ENCODE data around the gene BAZ2B. TPM values are rescaled to one million over a fixed set of nuclear protein-coding genes. Genes with fewer than 3 reads are reported as not detected.
"Not testable (repeated sequence)": the region's sequence is repeated elsewhere in the genome, so short reads cannot be mapped to it uniquely, and the experiment has no call there.

BAZ2B gene
- total and polyA plus RNA-seq, 4 donors: 21.4 to 139 (median 61.0) TPM

- intact Hi-C loops (cut with DNase I); DNase-seq; ATAC-seq (ENCODE audit: low FRiP score); H3K36me3 ChIP-seq (ENCODE audit: control insufficient read depth in 1 of 2, insufficient read depth in 2 of 2, low read length in 1 of 2); H3K27me3 ChIP-seq (ENCODE audit: control insufficient read depth in 1 of 2, insufficient read depth in 2 of 2, low read length in 1 of 2); H3K4me1 ChIP-seq (ENCODE audit: control insufficient read depth in 1 of 2, insufficient read depth in 2 of 2, low read length in 2 of 2); H3K9me3 ChIP-seq (ENCODE audit: control insufficient read depth, low read length); H3K4me3 ChIP-seq (ENCODE audit: low read length in 2 of 2); H3K27ac ChIP-seq (ENCODE audit: low read depth in 1 of 2, low read length in 2 of 2): not testable (repeated sequence)
- 96 to 98% methylated on average over 5 of the region's 5 CpGs for WGBS, 2 donors
Observed at GRCh38 chr2:159402160-159402559, 214.2 kb downstream of the BAZ2B start.

GRCh38 chr2:159399716-159400415 is 216.5 kb downstream of the BAZ2B start:
- intact Hi-C loops (cut with DNase I): no loop called here
- H3K4me1 ChIP-seq (ENCODE audit: control insufficient read depth in 1 of 2, insufficient read depth in 2 of 2, low read length in 2 of 2): no peaks in the 10 kb centered on the region
- no peaks in the 10 kb centered on the region for H3K36me3 ChIP-seq (ENCODE audit: control insufficient read depth in 1 of 2, insufficient read depth in 2 of 2, low read length in 1 of 2)
- WGBS, 2 donors: 50 to 58% methylated on average over 5 of the region's 5 CpGs
- no peak overlapping the region for H3K27ac ChIP-seq (ENCODE audit: low read depth in 1 of 2, low read length in 2 of 2)
- ATAC-seq (ENCODE audit: low FRiP score) (no peak), DNase-seq (no peak)
- no peaks in the 10 kb centered on the region for H3K9me3 ChIP-seq (ENCODE audit: control insufficient read depth, low read length)
- H3K4me3 ChIP-seq (ENCODE audit: low read length in 2 of 2): no peak overlapping the region
- H3K27me3 ChIP-seq (ENCODE audit: control insufficient read depth in 1 of 2, insufficient read depth in 2 of 2, low read length in 1 of 2): no peaks in the 10 kb centered on the region

DNA sequence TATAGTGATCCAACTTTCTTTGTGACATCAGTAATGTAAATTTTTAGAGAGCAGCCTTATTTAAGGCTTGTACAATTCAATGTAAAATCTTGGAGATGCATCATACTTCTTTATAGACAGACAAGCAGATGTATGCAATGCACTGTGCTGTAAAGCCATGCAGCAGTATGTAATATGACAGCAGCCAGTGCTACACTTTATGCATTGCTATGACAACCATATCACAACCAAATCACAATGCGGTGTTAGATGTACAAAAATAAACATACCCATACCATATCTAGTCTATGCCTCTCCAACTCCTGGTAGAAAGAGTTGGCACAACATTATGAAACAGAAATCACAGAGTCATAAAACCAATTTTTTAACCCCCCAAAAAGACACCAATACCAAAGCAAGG is 219.5 kb downstream of the BAZ2B start:
- intact Hi-C loops (cut with DNase I): no loop called here
- no peak for ATAC-seq (ENCODE audit: low FRiP score)
- Histone ChIP-seq H3K27ac (ENCODE audit: low read depth in 1 of 2, low read length in 2 of 2) (no peak overlapping the region), H3K4me1 (ENCODE audit: control insufficient read depth in 1 of 2, insufficient read depth in 2 of 2, low read length in 2 of 2) (peaks cover 0 to 5% of the 10 kb centered on the region in 2 donors), H3K9me3 (ENCODE audit: control insufficient read depth, low read length) (no peaks in the 10 kb centered on the region), H3K36me3 (ENCODE audit: control insufficient read depth in 1 of 2, insufficient read depth in 2 of 2, low read length in 1 of 2) (no peaks in the 10 kb centered on the region), H3K4me3 (ENCODE audit: low read length in 2 of 2) (no peak overlapping the region), H3K27me3 (ENCODE audit: control insufficient read depth in 1 of 2, insufficient read depth in 2 of 2, low read length in 1 of 2) (no peaks in the 10 kb centered on the region)
- no peak for DNase-seq
- 79 to 80% methylated on average over 1 of the region's 1 CpG for WGBS, 2 donors

DNA sequence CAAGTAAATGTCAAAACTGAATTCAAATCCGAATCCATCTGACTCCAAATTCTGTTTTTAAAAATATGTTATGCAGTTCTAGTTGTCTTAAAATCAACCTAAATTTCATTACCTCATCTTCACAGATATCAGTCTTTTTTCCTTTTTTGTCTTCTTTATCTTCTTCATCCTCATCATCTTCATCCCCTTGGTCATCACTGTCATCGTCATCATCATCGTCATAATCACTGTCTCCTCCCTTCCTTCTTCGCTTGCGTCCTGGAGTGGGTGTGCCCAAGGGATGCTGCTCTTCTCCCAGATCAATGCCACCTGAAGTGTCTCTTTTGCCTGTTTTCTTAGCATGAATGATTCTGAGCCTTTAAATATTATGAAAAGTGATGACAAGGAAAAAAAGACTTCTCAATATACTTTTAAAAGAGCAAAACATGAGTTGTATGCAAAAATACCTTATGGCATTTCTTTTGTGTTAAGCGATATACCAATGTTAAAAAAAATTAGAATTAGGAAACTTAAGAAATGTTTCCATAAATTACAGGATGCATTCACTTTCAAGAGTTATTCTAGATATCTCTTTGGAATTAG is 233.8 kb downstream of the BAZ2B start:
- Histone ChIP-seq H3K36me3 (ENCODE audit: control insufficient read depth in 1 of 2, insufficient read depth in 2 of 2, low read length in 1 of 2) (peaks cover 6 to 7% of the 10 kb centered on the region in 2 donors), H3K27me3 (ENCODE audit: control insufficient read depth in 1 of 2, insufficient read depth in 2 of 2, low read length in 1 of 2) (no peaks in the 10 kb centered on the region), H3K4me3 (ENCODE audit: low read length in 2 of 2) (no peak overlapping the region), H3K4me1 (ENCODE audit: control insufficient read depth in 1 of 2, insufficient read depth in 2 of 2, low read length in 2 of 2) (no peaks in the 10 kb centered on the region), H3K9me3 (ENCODE audit: control insufficient read depth, low read length) (no peaks in the 10 kb centered on the region), H3K27ac (ENCODE audit: low read depth in 1 of 2, low read length in 2 of 2) (no peak overlapping the region)
- ATAC-seq (ENCODE audit: low FRiP score): no peak
- no peak for DNase-seq
- WGBS, 2 donors: 96 to 98% methylated on average over 6 of the region's 6 CpGs
- intact Hi-C loops (cut with DNase I): no loop called here

DNA sequence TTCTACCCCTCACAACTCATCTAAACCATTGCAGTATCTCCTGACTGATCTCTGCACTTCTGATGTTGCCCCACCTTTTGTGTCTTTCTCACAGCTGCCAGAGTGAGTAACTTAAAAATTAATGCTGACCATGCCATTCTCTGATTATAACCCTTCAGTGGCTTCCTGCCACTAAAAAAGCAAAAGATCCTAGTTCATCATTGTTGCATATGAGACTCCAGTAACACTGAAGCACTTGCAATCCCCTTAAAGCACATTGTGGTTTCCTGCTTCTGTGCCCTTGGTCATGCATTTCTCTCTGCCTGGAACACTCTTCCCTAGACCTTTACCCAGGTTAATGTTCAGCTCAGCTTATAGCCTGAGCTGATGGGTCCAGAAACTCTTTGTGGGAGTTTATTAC is 234.8 kb downstream of the BAZ2B start:
- H3K27ac ChIP-seq (ENCODE audit: low read depth in 1 of 2, low read length in 2 of 2): no peak overlapping the region
- no peaks in the 10 kb centered on the region for H3K27me3 ChIP-seq (ENCODE audit: control insufficient read depth in 1 of 2, insufficient read depth in 2 of 2, low read length in 1 of 2)
- intact Hi-C loops (cut with DNase I): no loop called here
- DNase-seq (no peak), ATAC-seq (ENCODE audit: low FRiP score) (no peak)
- no peak overlapping the region for H3K4me3 ChIP-seq (ENCODE audit: low read length in 2 of 2)
- no peaks in the 10 kb centered on the region for H3K9me3 ChIP-seq (ENCODE audit: control insufficient read depth, low read length)
- peaks cover 6 to 7% of the 10 kb centered on the region in 2 donors for H3K36me3 ChIP-seq (ENCODE audit: control insufficient read depth in 1 of 2, insufficient read depth in 2 of 2, low read length in 1 of 2)
- no peaks in the 10 kb centered on the region for H3K4me1 ChIP-seq (ENCODE audit: control insufficient read depth in 1 of 2, insufficient read depth in 2 of 2, low read length in 2 of 2)

- no peak for DNase-seq
- Histone ChIP-seq H3K36me3 (ENCODE audit: control insufficient read depth in 1 of 2, insufficient read depth in 2 of 2, low read length in 1 of 2) (peaks cover 6 to 7% of the 10 kb centered on the region in 2 donors), H3K27ac (ENCODE audit: low read depth in 1 of 2, low read length in 2 of 2) (no peak overlapping the region), H3K4me3 (ENCODE audit: low read length in 2 of 2) (no peak overlapping the region), H3K27me3 (ENCODE audit: control insufficient read depth in 1 of 2, insufficient read depth in 2 of 2, low read length in 1 of 2) (no peaks in the 10 kb centered on the region), H3K4me1 (ENCODE audit: control insufficient read depth in 1 of 2, insufficient read depth in 2 of 2, low read length in 2 of 2) (no peaks in the 10 kb centered on the region), H3K9me3 (ENCODE audit: control insufficient read depth, low read length) (no peaks in the 10 kb centered on the region)
- no peak for ATAC-seq (ENCODE audit: low FRiP score)
- 94 to 98% methylated on average over 1 of the region's 1 CpG for WGBS, 2 donors
- intact Hi-C loops (cut with DNase I): no loop called here
Observed at GRCh38 chr2:159380685-159381239, 235.6 kb downstream of the BAZ2B start.

- Histone ChIP-seq H3K36me3 (ENCODE audit: control insufficient read depth in 1 of 2, insufficient read depth in 2 of 2, low read length in 1 of 2) (peaks cover 6 to 7% of the 10 kb centered on the region in 2 donors), H3K27me3 (ENCODE audit: control insufficient read depth in 1 of 2, insufficient read depth in 2 of 2, low read length in 1 of 2) (no peaks in the 10 kb centered on the region), H3K27ac (ENCODE audit: low read depth in 1 of 2, low read length in 2 of 2) (no peak overlapping the region), H3K4me3 (ENCODE audit: low read length in 2 of 2) (no peak overlapping the region), H3K4me1 (ENCODE audit: control insufficient read depth in 1 of 2, insufficient read depth in 2 of 2, low read length in 2 of 2) (no peaks in the 10 kb centered on the region), H3K9me3 (ENCODE audit: control insufficient read depth, low read length) (no peaks in the 10 kb centered on the region)
- DNase-seq (no peak), ATAC-seq (ENCODE audit: low FRiP score) (no peak)
- intact Hi-C loops (cut with DNase I): no loop called here
- 0% methylated on average over 1 of the region's 1 CpG for WGBS, 2 donors
Observed at GRCh38 chr2:159379181-159379580, 237.2 kb downstream of the BAZ2B start.

GRCh38 chr2:159375241-159375640 is 241.1 kb downstream of the BAZ2B start:
- no peak for ATAC-seq (ENCODE audit: low FRiP score)

GRCh38 chr2:159371506-159371905 is 244.8 kb downstream of the BAZ2B start:
- 43 to 47% methylated on average over 2 of the region's 2 CpGs for WGBS, 2 donors
- intact Hi-C loops (cut with DNase I): no loop called here
- DNase-seq: no peak
- Histone ChIP-seq H3K36me3 (ENCODE audit: control insufficient read depth in 1 of 2, insufficient read depth in 2 of 2, low read length in 1 of 2) (peaks cover 1 to 9% of the 10 kb centered on the region in 2 donors), H3K9me3 (ENCODE audit: control insufficient read depth, low read length) (no peaks in the 10 kb centered on the region), H3K27ac (ENCODE audit: low read depth in 1 of 2, low read length in 2 of 2) (no peak overlapping the region), H3K27me3 (ENCODE audit: control insufficient read depth in 1 of 2, insufficient read depth in 2 of 2, low read length in 1 of 2) (no peaks in the 10 kb centered on the region), H3K4me1 (ENCODE audit: control insufficient read depth in 1 of 2, insufficient read depth in 2 of 2, low read length in 2 of 2) (no peaks in the 10 kb centered on the region), H3K4me3 (ENCODE audit: low read length in 2 of 2) (no peak overlapping the region)
- ATAC-seq (ENCODE audit: low FRiP score): no peak

More at GRCh38 chr2:159375241-159375640, 241.1 kb downstream of the BAZ2B start:
- H3K36me3 ChIP-seq (ENCODE audit: control insufficient read depth in 1 of 2, insufficient read depth in 2 of 2, low read length in 1 of 2): peaks cover 0 to 5% of the 10 kb centered on the region in 2 donors
- no peaks in the 10 kb centered on the region for H3K4me1 ChIP-seq (ENCODE audit: control insufficient read depth in 1 of 2, insufficient read depth in 2 of 2, low read length in 2 of 2)
- no peak overlapping the region for H3K4me3 ChIP-seq (ENCODE audit: low read length in 2 of 2)
- H3K9me3 ChIP-seq (ENCODE audit: control insufficient read depth, low read length): no peaks in the 10 kb centered on the region
- intact Hi-C loops (cut with DNase I): no loop called here
- H3K27me3 ChIP-seq (ENCODE audit: control insufficient read depth in 1 of 2, insufficient read depth in 2 of 2, low read length in 1 of 2): no peaks in the 10 kb centered on the region
- no peak overlapping the region for H3K27ac ChIP-seq (ENCODE audit: low read depth in 1 of 2, low read length in 2 of 2)
- no peak for DNase-seq
